Measurements from ENCODE around the gene IL11.
"Not testable (repeated sequence)": the region's sequence is repeated elsewhere in the genome, so short reads cannot be mapped to it uniquely, and the experiment has no call there.

DNA sequence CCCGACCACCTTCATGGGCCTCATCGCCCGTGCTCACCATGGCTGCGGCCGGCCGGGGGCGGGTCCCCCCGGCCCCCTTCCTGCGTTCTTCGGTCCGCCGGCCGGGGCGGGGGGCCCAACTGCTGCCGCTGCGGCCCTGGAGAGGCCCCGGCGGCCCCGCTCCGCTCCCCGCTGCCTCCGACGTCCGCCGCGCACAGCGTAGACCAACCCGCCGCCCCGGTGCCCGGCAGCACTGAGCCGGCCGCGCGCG, 37.2 kb upstream of the IL11 start, which contains the start of gene UBE2S:
- TF ChIP-seq, protein P1, sequence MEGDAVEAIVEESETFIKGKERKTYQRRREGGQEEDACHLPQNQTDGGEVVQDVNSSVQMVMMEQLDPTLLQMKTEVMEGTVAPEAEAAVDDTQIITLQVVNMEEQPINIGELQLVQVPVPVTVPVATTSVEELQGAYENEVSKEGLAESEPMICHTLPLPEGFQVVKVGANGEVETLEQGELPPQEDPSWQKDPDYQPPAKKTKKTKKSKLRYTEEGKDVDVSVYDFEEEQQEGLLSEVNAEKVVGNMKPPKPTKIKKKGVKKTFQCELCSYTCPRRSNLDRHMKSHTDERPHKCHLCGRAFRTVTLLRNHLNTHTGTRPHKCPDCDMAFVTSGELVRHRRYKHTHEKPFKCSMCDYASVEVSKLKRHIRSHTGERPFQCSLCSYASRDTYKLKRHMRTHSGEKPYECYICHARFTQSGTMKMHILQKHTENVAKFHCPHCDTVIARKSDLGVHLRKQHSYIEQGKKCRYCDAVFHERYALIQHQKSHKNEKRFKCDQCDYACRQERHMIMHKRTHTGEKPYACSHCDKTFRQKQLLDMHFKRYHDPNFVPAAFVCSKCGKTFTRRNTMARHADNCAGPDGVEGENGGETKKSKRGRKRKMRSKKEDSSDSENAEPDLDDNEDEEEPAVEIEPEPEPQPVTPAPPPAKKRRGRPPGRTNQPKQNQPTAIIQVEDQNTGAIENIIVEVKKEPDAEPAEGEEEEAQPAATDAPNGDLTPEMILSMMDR (IDR thresholded peaks at IDR 0.05): not testable (repeated sequence)
- peak in 2 of 3 donors; percentile 98 to 99 for TF ChIP-seq POLR2AphosphoS5 (IDR thresholded peaks at IDR 0.05)

All from stomach (tissue), 4 donors.